Thyroid gland (tissue), 4 donors: ENCODE data around the gene RAPGEF3.

Experiments
- POLR2A ChIP-seq, 2 donors: fragments of 450-650 bp; IDR thresholded peaks; one replicate each; pipeline ENCODE4 v1.6.1; 2017; ENCODE audit warnings: antibody characterized with exemption in 2 of 2, mild to moderate bottlenecking in 2 of 2, moderate library complexity in 1 of 2
- TF ChIP-seq, protein P1 (sequence below), 6 experiments: fragments of 200-600 bp in 3 of 6; fragments of 450-650 bp in 3 of 6; sonication (generic) in 3 of 6; IDR thresholded peaks; one replicate each; pipeline ENCODE4 v1.5.1; 2016 to 2019; ENCODE audit warnings: antibody characterized with exemption in 6 of 6, mild to moderate bottlenecking in 2 of 6, inconsistent platforms in 1 of 6, moderate library complexity in 1 of 6

DNA sequence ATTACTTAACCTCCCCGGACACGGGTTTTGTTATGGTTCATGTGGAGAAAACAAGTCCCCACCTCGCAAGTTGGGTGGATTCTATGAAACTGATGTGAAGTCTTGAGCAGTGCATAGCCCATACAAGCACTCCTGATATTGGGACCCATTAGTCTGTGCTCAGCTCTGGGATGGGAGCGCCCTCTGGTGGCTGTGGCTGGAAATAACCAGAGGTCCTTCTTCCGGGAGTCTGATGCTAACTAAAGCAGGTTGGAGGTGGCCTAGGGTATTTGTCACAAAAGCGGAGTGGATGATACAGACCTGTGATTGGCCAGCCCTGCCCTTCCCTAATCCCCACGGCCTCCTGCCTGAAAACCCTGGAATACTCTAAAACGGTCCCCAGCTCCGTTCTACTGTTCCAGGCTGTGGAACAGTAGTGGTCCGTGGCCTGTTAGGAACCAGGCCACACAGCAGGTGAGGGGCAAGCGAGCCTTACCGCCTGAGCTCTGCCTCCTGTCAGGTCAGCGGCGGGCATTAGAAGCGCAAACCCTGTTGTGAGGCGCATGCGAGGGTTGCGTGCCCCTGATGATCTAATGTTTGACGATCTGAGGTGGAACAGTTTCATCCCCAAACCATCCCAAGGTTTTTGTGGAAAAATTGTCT, 20.7 kb upstream of the RAPGEF3 start:
- TF ChIP-seq, protein P1, sequence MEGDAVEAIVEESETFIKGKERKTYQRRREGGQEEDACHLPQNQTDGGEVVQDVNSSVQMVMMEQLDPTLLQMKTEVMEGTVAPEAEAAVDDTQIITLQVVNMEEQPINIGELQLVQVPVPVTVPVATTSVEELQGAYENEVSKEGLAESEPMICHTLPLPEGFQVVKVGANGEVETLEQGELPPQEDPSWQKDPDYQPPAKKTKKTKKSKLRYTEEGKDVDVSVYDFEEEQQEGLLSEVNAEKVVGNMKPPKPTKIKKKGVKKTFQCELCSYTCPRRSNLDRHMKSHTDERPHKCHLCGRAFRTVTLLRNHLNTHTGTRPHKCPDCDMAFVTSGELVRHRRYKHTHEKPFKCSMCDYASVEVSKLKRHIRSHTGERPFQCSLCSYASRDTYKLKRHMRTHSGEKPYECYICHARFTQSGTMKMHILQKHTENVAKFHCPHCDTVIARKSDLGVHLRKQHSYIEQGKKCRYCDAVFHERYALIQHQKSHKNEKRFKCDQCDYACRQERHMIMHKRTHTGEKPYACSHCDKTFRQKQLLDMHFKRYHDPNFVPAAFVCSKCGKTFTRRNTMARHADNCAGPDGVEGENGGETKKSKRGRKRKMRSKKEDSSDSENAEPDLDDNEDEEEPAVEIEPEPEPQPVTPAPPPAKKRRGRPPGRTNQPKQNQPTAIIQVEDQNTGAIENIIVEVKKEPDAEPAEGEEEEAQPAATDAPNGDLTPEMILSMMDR (IDR thresholded peaks at IDR 0.05): peak; percentile 77 to 96 (median 94)
- TF ChIP-seq POLR2A (IDR thresholded peaks at IDR 0.05): no peak
